K562 (cell line): ENCODE measurements around the gene DYNLT3. TPM values are rescaled to one million over a fixed set of nuclear protein-coding genes. Genes with fewer than 3 reads are reported as not detected.

Source experiments
- ARID4B ChIP-seq: sonication (generic); formaldehyde crosslinking; IDR thresholded peaks from 2 replicates; pipeline ENCODE4 v1.8.0; 2022; ENCODE audit warnings: mild to moderate bottlenecking, missing genetic modification reagents
- C11orf30 ChIP-seq: fragments of 450-650 bp; IDR thresholded peaks from 2 replicates; pipeline ENCODE4 v1.6.1; 2016; ENCODE audit warnings: low read depth, mild to moderate bottlenecking
- U2AF2 ChIP-seq: fragments of 200-400 bp; formaldehyde crosslinking; optimal IDR thresholded peaks from 2 replicates; pipeline ENCODE3; 2017; ENCODE audit warnings: low read depth, mild to moderate bottlenecking, low read length
- YBX1 ChIP-seq: fragments of 450-650 bp; IDR thresholded peaks from 2 replicates; pipeline ENCODE4 v1.7.1; 2016; ENCODE audit warnings: mild to moderate bottlenecking
- ZBTB11 ChIP-seq, 3 experiments: fragments of 200-800 bp in 1 of 3; fragments of 250-450 bp in 1 of 3; fragments of 450-650 bp in 1 of 3; sonication (Bioruptor Pico) in 1 of 3; sonication (Bioruptor generic) in 1 of 3; formaldehyde crosslinking in 1 of 3; IDR thresholded peaks; 2 replicates each; pipeline versions ENCODE4 v1.6.1 to v1.8.0; 2016 to 2022; ENCODE audit warnings: mild to moderate bottlenecking in 2 of 3, missing genetic modification characterization in 2 of 3, missing compliant biosample characterization in 1 of 3, moderate library complexity in 1 of 3
- ZNF282 ChIP-seq: sonication (generic); formaldehyde crosslinking; IDR thresholded peaks from 2 replicates; pipeline ENCODE4 v1.8.1; 2023; ENCODE audit warnings: missing genetic modification reagents
- polyA plus RNA-seq, 8 experiments: library from polyadenylated mRNA; depleted of rRNA in 4 of 8; stranded (reverse) in 5 of 8; unstranded in 3 of 8; fragments of >200 nt; fragmentation: Nextera tagmentation in 2 of 8; fragmentation: Illumina TruSeq in 1 of 8; extraction: Ambion mirVana in 2 of 8; extraction: Trizol in 1 of 8; gene quantifications; 2 replicates each; pipeline versions ENCODE4 v1.2.1 to v1.2.3, GENCODE V29; 2011 to 2014; ENCODE audit warnings: inconsistent platforms in 1 of 8, missing spikeins in 1 of 8
- total RNA-seq, 7 experiments: library from RNA; depleted of rRNA in 6 of 7; stranded (reverse); fragments of >200 nt in 6 of 7; fragmentation: Illumina TruSeq in 2 of 7; extraction: Trizol in 2 of 7; gene quantifications; 2 replicates each; pipeline versions ENCODE4 v1.2.1 to v1.2.3, GENCODE V29; 2011 to 2021; ENCODE audit warnings: low replicate concordance in 1 of 7

DYNLT3 gene
- total and polyA plus RNA-seq, 9 of the 15 experiments (the other 6 are each of a cell fraction or from before 2014, with no cell fraction given) = 4.5 to 17.5 (median 8.3) TPM

- no peak for TF ChIP-seq ARID4B
- no peak for TF ChIP-seq U2AF2
- TF ChIP-seq YBX1 = no peak
- no peak for TF ChIP-seq ZNF282
- TF ChIP-seq ZBTB11 (CRISPR knock-in tag; IDR thresholded peaks at IDR 0.05) = no peak
- no peak for TF ChIP-seq C11orf30
Observed at GRCh38 chrX:37799936-37800335, 47.4 kb downstream of the DYNLT3 start (continued).
